Measurements from ENCODE around the gene DSCAML1.

Gene DSCAML1

GRCh38 chr11:117827521-117828511, 30.8 kb upstream of the DSCAML1 start:
- Histone ChIP-seq H3K9me3 (no peaks in the 10 kb centered on the region), H3K4me3 (no peak overlapping the region), H3K27me3 (ENCODE audit: low read depth) (no peaks in the 10 kb centered on the region), H3K4me1 (no peaks in the 10 kb centered on the region), H3K36me3 (replicated peaks) (no peaks in the 10 kb centered on the region)
- DNase-seq (ENCODE audit: low spot score in 2 of 2), result peak in 1 of 2 experiments; percentile 5
- in situ Hi-C loops (cut with MboI; ENCODE audit: low sequenced_read_pairs), result no loop called here

DNA sequence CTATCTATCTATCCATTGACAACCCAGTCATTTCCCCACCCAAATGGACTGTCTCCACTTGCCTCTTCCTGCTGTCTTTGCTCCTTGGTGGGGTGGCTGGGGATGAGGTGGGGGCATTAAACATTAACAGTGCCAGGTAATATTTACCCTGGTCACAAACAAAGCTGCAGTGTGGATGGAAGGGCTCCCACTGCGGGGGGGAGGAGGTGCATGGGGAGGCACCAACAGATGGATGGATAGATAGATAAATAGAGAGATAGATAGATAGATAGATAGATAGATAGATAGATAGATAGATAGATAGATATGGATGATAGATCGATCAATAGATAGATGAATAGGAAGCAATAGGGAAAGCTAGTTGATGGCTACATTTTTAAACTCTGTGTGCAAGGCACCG, 29.8 kb upstream of the DSCAML1 start:
- in situ Hi-C loops (cut with MboI; ENCODE audit: low sequenced_read_pairs), result no loop called here
- Histone ChIP-seq H3K4me3 (no peak overlapping the region), H3K36me3 (replicated peaks) (no peaks in the 10 kb centered on the region), H3K4me1 (no peaks in the 10 kb centered on the region), H3K27me3 (ENCODE audit: low read depth) (no peaks in the 10 kb centered on the region), H3K9me3 (no peaks in the 10 kb centered on the region)
- DNase-seq (ENCODE audit: low spot score in 2 of 2), result peak in 1 of 2 experiments; percentile 2

DNA sequence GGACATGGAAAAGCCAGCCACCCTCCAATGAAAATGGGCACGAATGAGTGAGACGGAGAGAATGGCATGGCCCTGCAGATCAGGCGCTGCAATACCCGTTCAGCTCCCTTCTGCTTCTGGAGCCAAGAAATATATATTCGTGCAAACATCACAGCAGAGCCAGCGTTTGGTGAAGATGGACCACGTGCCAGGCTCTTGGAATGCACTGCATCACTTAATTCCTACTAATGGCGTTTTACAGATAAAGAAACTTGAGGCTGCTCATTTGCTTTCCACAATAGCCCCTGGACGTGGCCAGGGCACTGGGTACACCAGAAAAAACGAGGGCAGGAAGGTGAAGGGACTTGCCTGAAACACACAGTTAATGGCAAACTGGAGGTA, 29.2 kb upstream of the DSCAML1 start:
- peak in 1 of 2 experiments; percentile 3 for DNase-seq (ENCODE audit: low spot score in 2 of 2)
- Histone ChIP-seq H3K4me3 (no peak overlapping the region), H3K36me3 (replicated peaks) (no peaks in the 10 kb centered on the region), H3K4me1 (no peaks in the 10 kb centered on the region), H3K9me3 (no peaks in the 10 kb centered on the region), H3K27me3 (ENCODE audit: low read depth) (no peaks in the 10 kb centered on the region)
- in situ Hi-C loops (cut with MboI; ENCODE audit: low sequenced_read_pairs), result no loop called here

GRCh38 chr11:117825538-117826189, 28.6 kb upstream of the DSCAML1 start:
- H3K36me3 ChIP-seq (replicated peaks), result no peaks in the 10 kb centered on the region
- no peak overlapping the region for H3K4me3 ChIP-seq
- H3K27me3 ChIP-seq (ENCODE audit: low read depth), result no peaks in the 10 kb centered on the region
- no peaks in the 10 kb centered on the region for H3K4me1 ChIP-seq
- no peaks in the 10 kb centered on the region for H3K9me3 ChIP-seq
- in situ Hi-C loops (cut with MboI; ENCODE audit: low sequenced_read_pairs), result no loop called here
- peak in 1 of 2 experiments; percentile 3 for DNase-seq (ENCODE audit: low spot score in 2 of 2)

- in situ Hi-C loops (cut with MboI; ENCODE audit: low sequenced_read_pairs), result no loop called here
- Histone ChIP-seq H3K4me1 (no peaks in the 10 kb centered on the region), H3K9me3 (no peaks in the 10 kb centered on the region), H3K27me3 (ENCODE audit: low read depth) (no peaks in the 10 kb centered on the region), H3K36me3 (replicated peaks) (no peaks in the 10 kb centered on the region), H3K4me3 (no peak within 1 kb of the TSS)
- peak in 1 of 2 experiments; percentile 4 for DNase-seq (ENCODE audit: low spot score in 2 of 2)
Measured at GRCh38 chr11:117824571-117825537, 27.8 kb upstream of the DSCAML1 start, which contains the start of gene FXYD2. Gene FXYD2, minus strand, starts transcription at chr11:117824744. Its CDS starts 66 bp downstream, at chr11:117824678.

DNA sequence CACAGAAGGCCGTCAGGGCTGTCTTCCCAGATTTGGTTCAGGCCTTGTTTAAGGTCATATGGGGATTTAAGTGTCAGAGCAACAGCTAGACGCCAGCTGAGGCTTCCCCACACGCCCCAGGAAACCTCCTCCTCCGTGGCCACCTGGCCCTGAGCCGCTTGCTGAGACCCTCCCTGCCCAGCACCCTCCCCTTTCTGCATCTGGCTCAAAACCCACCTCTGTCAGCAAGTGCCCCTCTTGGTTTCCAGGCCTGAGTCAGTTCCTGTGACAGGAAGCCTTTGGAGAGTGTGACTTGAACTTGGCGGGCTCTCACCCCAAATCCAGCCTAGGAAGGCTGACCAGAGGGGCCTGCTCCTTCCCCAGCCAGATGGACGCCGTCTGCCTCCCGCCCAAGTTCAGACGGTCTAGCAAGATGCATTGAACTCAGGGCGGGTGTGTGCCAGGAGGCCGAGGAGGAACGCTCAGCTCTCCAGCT, 27.0 kb upstream of the DSCAML1 start:
- in situ Hi-C loops (cut with MboI; ENCODE audit: low sequenced_read_pairs), result no loop called here
- Histone ChIP-seq H3K4me3 (no peak overlapping the region), H3K4me1 (no peaks in the 10 kb centered on the region), H3K27me3 (ENCODE audit: low read depth) (no peaks in the 10 kb centered on the region), H3K9me3 (no peaks in the 10 kb centered on the region), H3K36me3 (replicated peaks) (no peaks in the 10 kb centered on the region)
- DNase-seq (ENCODE audit: low spot score in 2 of 2), result peak in 1 of 2 experiments; percentile 3

GRCh38 chr11:117823294-117823945, 26.4 kb upstream of the DSCAML1 start:
- in situ Hi-C loops (cut with MboI; ENCODE audit: low sequenced_read_pairs), result no loop called here
- Histone ChIP-seq H3K4me1 (no peaks in the 10 kb centered on the region), H3K27me3 (ENCODE audit: low read depth) (no peaks in the 10 kb centered on the region), H3K9me3 (no peaks in the 10 kb centered on the region), H3K4me3 (no peak overlapping the region), H3K36me3 (replicated peaks) (no peaks in the 10 kb centered on the region)
- no peak for DNase-seq (ENCODE audit: low spot score in 2 of 2)

DNA sequence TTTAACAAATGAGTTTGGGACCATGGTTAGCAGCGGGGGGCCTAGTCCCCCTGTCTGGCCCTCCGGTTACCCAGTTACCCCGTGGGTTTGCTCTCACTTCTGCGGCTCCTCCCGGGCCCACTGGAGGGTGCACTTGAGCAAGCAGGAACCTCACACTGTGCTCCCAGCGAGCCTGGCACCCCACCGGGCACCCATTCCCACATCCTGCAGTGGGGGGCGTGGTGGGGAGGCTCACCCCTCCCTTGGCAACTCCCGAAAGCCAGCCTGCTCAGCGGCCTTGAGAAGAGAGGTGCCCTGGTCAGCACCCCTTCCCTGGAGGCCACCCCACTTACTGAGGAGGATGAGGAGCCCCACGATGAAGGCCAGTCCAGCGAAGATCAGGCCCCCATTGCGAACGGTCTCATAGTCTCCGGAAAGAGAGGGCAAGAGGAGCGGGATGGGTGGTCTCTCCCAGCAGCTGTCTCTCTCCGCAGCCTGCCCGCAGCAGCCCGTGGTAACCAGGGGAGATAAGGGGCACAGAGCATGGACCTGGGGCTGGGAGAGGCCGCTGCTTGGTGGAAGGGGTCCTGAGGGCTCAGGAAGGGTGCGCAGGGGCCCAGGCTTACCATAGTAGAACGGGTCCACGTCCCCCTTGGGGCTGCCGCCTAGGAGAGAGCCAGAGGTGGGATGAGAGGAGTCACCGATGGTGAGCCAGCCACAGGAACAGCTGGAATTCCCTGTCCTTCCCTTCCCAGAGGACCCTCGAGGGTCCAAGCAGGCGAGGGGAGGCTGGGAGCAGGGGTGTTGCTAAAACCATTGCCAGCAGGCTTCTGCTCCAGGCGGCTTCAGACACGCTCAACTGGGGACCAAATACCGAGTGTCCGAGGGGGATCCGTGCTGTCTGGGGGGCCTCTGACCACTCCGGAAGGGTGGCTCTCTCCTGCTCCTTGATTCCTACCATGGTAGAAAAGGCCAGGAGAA, 25.3 kb upstream of the DSCAML1 start:
- no peaks in the 10 kb centered on the region for H3K27me3 ChIP-seq (ENCODE audit: low read depth)
- H3K4me3 ChIP-seq, result no peak overlapping the region
- no peaks in the 10 kb centered on the region for H3K9me3 ChIP-seq
- DNase-seq (ENCODE audit: low spot score in 2 of 2), result peak in 1 of 2 experiments; percentile 74
- H3K36me3 ChIP-seq (replicated peaks), result no peaks in the 10 kb centered on the region
- in situ Hi-C loops (cut with MboI; ENCODE audit: low sequenced_read_pairs), result no loop called here
- H3K4me1 ChIP-seq, result peaks cover 3% of the 10 kb centered on the region

DNA sequence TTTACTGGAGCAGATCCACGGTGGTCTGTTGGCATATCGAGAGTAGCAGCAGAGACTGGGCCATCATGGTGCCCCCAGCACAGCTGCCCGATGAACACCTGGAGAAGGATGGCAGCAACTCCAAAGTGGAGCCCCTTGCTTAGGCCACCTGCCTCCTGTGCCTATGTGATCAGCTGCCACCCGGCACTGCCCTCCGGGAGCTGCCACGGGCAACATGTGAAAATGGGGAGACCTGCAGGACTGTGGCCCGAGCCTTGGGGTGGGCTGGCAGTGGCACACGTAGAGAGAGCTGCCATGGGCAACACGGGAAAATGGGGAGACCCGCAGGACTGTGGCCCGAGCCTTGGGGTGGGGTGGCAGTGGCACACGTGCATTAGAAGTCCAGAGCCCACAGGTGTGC, 24.4 kb upstream of the DSCAML1 start:
- Histone ChIP-seq H3K4me1 (peaks cover 12% of the 10 kb centered on the region), H3K27me3 (ENCODE audit: low read depth) (no peaks in the 10 kb centered on the region), H3K9me3 (no peaks in the 10 kb centered on the region), H3K4me3 (no peak overlapping the region), H3K36me3 (replicated peaks) (no peaks in the 10 kb centered on the region)
- in situ Hi-C loops (cut with MboI; ENCODE audit: low sequenced_read_pairs), result no loop called here
- DNase-seq (ENCODE audit: low spot score in 2 of 2), result no peak

- no peak for DNase-seq (ENCODE audit: low spot score in 2 of 2)
- Histone ChIP-seq H3K9me3 (no peaks in the 10 kb centered on the region), H3K4me1 (peaks cover 22% of the 10 kb centered on the region), H3K27me3 (ENCODE audit: low read depth) (no peaks in the 10 kb centered on the region), H3K36me3 (replicated peaks) (no peaks in the 10 kb centered on the region), H3K4me3 (no peak overlapping the region)
- in situ Hi-C loops (cut with MboI; ENCODE audit: low sequenced_read_pairs), result no loop called here
Measured at GRCh38 chr11:117820516-117820915, 23.5 kb upstream of the DSCAML1 start.

GRCh38 chr11:117820071-117820470, 23.1 kb upstream of the DSCAML1 start:
- in situ Hi-C loops (cut with MboI; ENCODE audit: low sequenced_read_pairs), result no loop called here
- Histone ChIP-seq H3K36me3 (replicated peaks) (no peaks in the 10 kb centered on the region), H3K27me3 (ENCODE audit: low read depth) (no peaks in the 10 kb centered on the region), H3K4me3 (no peak overlapping the region), H3K4me1 (peaks cover 26% of the 10 kb centered on the region), H3K9me3 (no peaks in the 10 kb centered on the region)
- DNase-seq (ENCODE audit: low spot score in 2 of 2), result no peak

Data from HAP-1 (cell line).